Hepatocyte (in vitro differentiated cells): ENCODE results near the gene ITGA8.

Source experiments
- CTCF ChIP-seq: fragments of 200-600 bp; sonication (generic); IDR thresholded peaks from 2 replicates; pipeline ENCODE4 v1.5.1; 2016; ENCODE audit warnings: antibody characterized with exemption, mild to moderate bottlenecking; ENCODE audit not compliant: poor library complexity
- EZH2 ChIP-seq: fragments of 200-600 bp; sonication (generic); IDR thresholded peaks from 2 replicates; pipeline ENCODE4 v1.6.1; 2016; ENCODE audit warnings: antibody characterized with exemption, mild to moderate bottlenecking, borderline replicate concordance

- no peak for TF ChIP-seq CTCF
- TF ChIP-seq EZH2: no peak
Measured at GRCh38 chr10:15518250-15518649, 201.5 kb downstream of the ITGA8 start.
